SJSA1 (cell line): ENCODE data around the gene RAB5IF. TPM values are rescaled to one million over a fixed set of nuclear protein-coding genes. Genes with fewer than 3 reads are reported as not detected.

Source experiments
- DNase-seq, 2 experiments: peaks; one replicate each; pipeline ENCODE4 v3.0.0-alpha.2; 2015 to 2020; ENCODE audit warnings: low spot score in 2 of 2, low read depth in 1 of 2
- H3K27ac ChIP-seq: fragments of 250-450 bp; sonication (Bioruptor Pico); 2 replicates; pipeline ENCODE4 v1.5.1; 2020; ENCODE audit warnings: mild to moderate bottlenecking, moderate library complexity
- H3K27me3 ChIP-seq: fragments of 250-450 bp; sonication (Bioruptor Pico); replicated peaks from 2 replicates; pipeline ENCODE4 v1.5.1; 2020; ENCODE audit warnings: mild to moderate bottlenecking, moderate library complexity
- H3K36me3 ChIP-seq: fragments of 250-450 bp; sonication (Bioruptor Pico); 2 replicates; pipeline ENCODE4 v1.5.1; 2020; ENCODE audit warnings: mild to moderate bottlenecking
- H3K4me1 ChIP-seq: fragments of 250-450 bp; sonication (Bioruptor Pico); replicated peaks from 2 replicates; pipeline ENCODE4 v1.6.1; 2021; ENCODE audit warnings: mild to moderate bottlenecking
- H3K4me3 ChIP-seq: fragments of 250-450 bp; sonication (Bioruptor Pico); 2 replicates; pipeline ENCODE4 v1.5.1; 2020; ENCODE audit warnings: mild to moderate bottlenecking
- H3K9me3 ChIP-seq: fragments of 250-450 bp; sonication (Bioruptor Pico); replicated peaks from 2 replicates; pipeline ENCODE4 v1.5.1; 2020; ENCODE audit warnings: mild to moderate bottlenecking
- total RNA-seq: library from RNA; depleted of rRNA; stranded (reverse); fragments of >200 nt; shearing (Covaris generic); gene quantifications from 2 replicates; pipeline ENCODE4 v1.2.3, GENCODE V29; 2014

The RAB5IF gene
- total RNA-seq, 1 experiment from 2014 or later = 154 TPM

GRCh38 chr20:36574366-36575135, 31.0 kb upstream of the RAB5IF start:
- Histone ChIP-seq H3K4me1 (peaks cover 33% of the 10 kb centered on the region), H3K9me3 (no peaks in the 10 kb centered on the region), H3K27ac (peak overlapping the region; percentile 33; the same call in 1 of the 2 replicates), H3K36me3 (peaks cover 7% of the 10 kb centered on the region), H3K27me3 (no peaks in the 10 kb centered on the region), H3K4me3 (peak overlapping the region; percentile 70)
- peak; percentile 65 for DNase-seq

- no peak overlapping the region for H3K4me3 ChIP-seq
- H3K36me3 ChIP-seq = peaks cover 18% of the 10 kb centered on the region
- no peaks in the 10 kb centered on the region for H3K27me3 ChIP-seq
- no peaks in the 10 kb centered on the region for H3K9me3 ChIP-seq
- no peak overlapping the region for H3K27ac ChIP-seq
- H3K4me1 ChIP-seq = peaks cover 26% of the 10 kb centered on the region
- DNase-seq = no peak
These were observed 29.5 kb upstream of the RAB5IF start for GRCh38 chr20:36576081-36576445.

GRCh38 chr20:36578356-36579041, 27.1 kb upstream of the RAB5IF start:
- Histone ChIP-seq H3K9me3 (no peaks in the 10 kb centered on the region), H3K4me3 (no peak overlapping the region), H3K27me3 (no peaks in the 10 kb centered on the region), H3K4me1 (peaks cover 19% of the 10 kb centered on the region), H3K36me3 (peaks cover 31% of the 10 kb centered on the region), H3K27ac (no peak overlapping the region)
- no peak for DNase-seq

- Histone ChIP-seq H3K4me1 (peaks cover 18% of the 10 kb centered on the region), H3K9me3 (no peaks in the 10 kb centered on the region), H3K27me3 (no peaks in the 10 kb centered on the region), H3K4me3 (no peak overlapping the region), H3K36me3 (peaks cover 27% of the 10 kb centered on the region), H3K27ac (no peak overlapping the region)
- DNase-seq = no peak
These were observed 25.5 kb upstream of the RAB5IF start for GRCh38 chr20:36579996-36580545.

GRCh38 chr20:36582322-36582721, 23.3 kb upstream of the RAB5IF start:
- H3K27ac ChIP-seq = no peak overlapping the region
- H3K4me3 ChIP-seq = no peak overlapping the region
- DNase-seq = no peak
- H3K36me3 ChIP-seq = peaks cover 27% of the 10 kb centered on the region
- H3K27me3 ChIP-seq = no peaks in the 10 kb centered on the region
- peaks cover 14% of the 10 kb centered on the region for H3K4me1 ChIP-seq
- H3K9me3 ChIP-seq = no peaks in the 10 kb centered on the region

DNA sequence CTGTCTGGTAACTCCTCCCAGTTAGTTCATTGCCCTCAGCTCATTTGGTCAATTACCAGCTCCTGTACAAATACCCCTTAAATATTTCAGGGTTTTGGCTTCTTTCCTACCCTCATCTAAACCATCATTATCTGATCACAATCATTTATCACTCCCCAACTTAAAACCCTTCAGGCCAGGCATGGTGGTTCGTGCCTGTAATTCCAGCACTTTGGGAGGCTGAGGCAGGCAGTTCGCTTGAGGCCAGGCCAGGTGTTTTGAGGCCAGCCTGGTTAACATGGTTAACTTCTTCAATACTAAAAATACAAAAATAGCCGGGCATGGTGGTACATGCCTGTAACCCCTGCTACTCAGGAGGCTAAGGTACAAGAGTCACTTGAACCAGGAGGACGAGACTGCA, 22.8 kb upstream of the RAB5IF start:
- Histone ChIP-seq H3K4me3 (no peak overlapping the region), H3K9me3 (no peaks in the 10 kb centered on the region), H3K27ac (no peak overlapping the region), H3K36me3 (peaks cover 27% of the 10 kb centered on the region), H3K4me1 (peaks cover 14% of the 10 kb centered on the region), H3K27me3 (no peaks in the 10 kb centered on the region)
- no peak for DNase-seq

GRCh38 chr20:36584018-36584481, 21.5 kb upstream of the RAB5IF start:
- no peak for DNase-seq
- Histone ChIP-seq H3K36me3 (peaks cover 27% of the 10 kb centered on the region), H3K4me3 (no peak overlapping the region), H3K9me3 (no peaks in the 10 kb centered on the region), H3K27ac (no peak overlapping the region), H3K4me1 (peaks cover 14% of the 10 kb centered on the region), H3K27me3 (no peaks in the 10 kb centered on the region)

DNA sequence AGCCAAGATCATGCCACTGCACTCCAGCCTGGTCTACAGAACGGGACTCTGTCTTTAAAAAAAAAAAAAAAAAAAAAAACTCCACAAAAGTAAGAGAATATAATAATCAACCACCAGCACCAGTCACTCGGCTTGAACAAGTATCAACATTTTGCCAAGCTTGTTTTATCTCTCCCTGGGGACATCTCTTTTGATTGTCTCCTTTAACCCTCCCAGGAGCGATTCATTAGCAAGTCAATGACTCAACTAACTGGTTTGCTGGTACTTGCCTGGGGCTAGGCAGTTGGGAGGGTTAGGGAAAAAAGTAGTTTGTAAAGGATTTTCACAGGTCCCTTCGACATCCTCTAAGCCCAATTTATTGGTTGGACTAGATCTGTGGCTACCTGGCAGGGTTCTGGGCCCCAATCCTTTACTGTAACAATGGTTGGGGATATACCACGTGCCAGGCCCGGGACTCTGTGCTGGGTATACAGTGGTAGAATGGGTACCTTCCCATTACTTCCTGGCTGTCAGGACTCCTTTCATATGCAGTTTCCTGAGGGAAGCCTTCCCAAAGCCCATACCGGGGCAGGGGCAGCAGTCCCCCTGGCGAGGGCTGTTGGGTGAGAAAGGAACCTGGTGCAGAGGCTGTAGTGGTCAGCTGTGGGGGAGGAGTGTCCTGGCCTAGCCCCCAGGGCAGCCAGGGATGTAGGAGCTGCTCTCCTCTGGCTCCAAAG, 20.0 kb upstream of the RAB5IF start:
- no peaks in the 10 kb centered on the region for H3K27me3 ChIP-seq
- H3K4me1 ChIP-seq = peaks cover 14% of the 10 kb centered on the region
- H3K4me3 ChIP-seq = no peak overlapping the region
- no peak overlapping the region for H3K27ac ChIP-seq
- no peaks in the 10 kb centered on the region for H3K9me3 ChIP-seq
- peaks cover 21% of the 10 kb centered on the region for H3K36me3 ChIP-seq
- peak; percentile 64 to 65 for DNase-seq

GRCh38 chr20:36587388-36588070, 18.1 kb upstream of the RAB5IF start:
- peaks cover 14% of the 10 kb centered on the region for H3K4me1 ChIP-seq
- H3K36me3 ChIP-seq = peaks cover 15% of the 10 kb centered on the region
- no peak for DNase-seq
- no peak overlapping the region for H3K4me3 ChIP-seq
- no peaks in the 10 kb centered on the region for H3K27me3 ChIP-seq
- H3K27ac ChIP-seq = no peak overlapping the region
- H3K9me3 ChIP-seq = no peaks in the 10 kb centered on the region

- Histone ChIP-seq H3K27ac (no peak overlapping the region), H3K27me3 (no peaks in the 10 kb centered on the region), H3K9me3 (no peaks in the 10 kb centered on the region; the same call in 1 of the 2 replicates), H3K4me1 (no peaks in the 10 kb centered on the region), H3K4me3 (no peak overlapping the region), H3K36me3 (peaks cover 13% of the 10 kb centered on the region)
- DNase-seq = no peak
These were observed 14.3 kb upstream of the RAB5IF start for GRCh38 chr20:36591281-36591680.

GRCh38 chr20:36591854-36592641, 13.5 kb upstream of the RAB5IF start:
- H3K27me3 ChIP-seq = no peaks in the 10 kb centered on the region
- no peak for DNase-seq
- no peak overlapping the region for H3K4me3 ChIP-seq
- no peaks in the 10 kb centered on the region for H3K4me1 ChIP-seq
- peaks cover 13% of the 10 kb centered on the region for H3K36me3 ChIP-seq
- H3K9me3 ChIP-seq = no peaks in the 10 kb centered on the region; the same call in 1 of the 2 replicates
- H3K27ac ChIP-seq = no peak overlapping the region

GRCh38 chr20:36593347-36593929, 12.1 kb upstream of the RAB5IF start:
- peaks cover 2% of the 10 kb centered on the region for H3K4me1 ChIP-seq
- no peak for DNase-seq
- H3K36me3 ChIP-seq = peaks cover 13% of the 10 kb centered on the region
- H3K4me3 ChIP-seq = no peak overlapping the region
- H3K27me3 ChIP-seq = no peaks in the 10 kb centered on the region
- no peak overlapping the region for H3K27ac ChIP-seq
- H3K9me3 ChIP-seq = no peaks in the 10 kb centered on the region; the same call in 1 of the 2 replicates
